SW480 (cell line): ENCODE data around the gene ATXN1L.
A peak's percentile ranks its signal among the peaks of the same experiment; 100 is the strongest.
"Not testable (repeated sequence)": the region's sequence is repeated elsewhere in the genome, so short reads cannot be mapped to it uniquely, and the experiment has no call there.

Experiments used
- DNase-seq: peaks from one replicate; pipeline ENCODE4 v3.0.0-alpha.2; 2016; ENCODE audit warnings: low spot score

Gene ATXN1L

DNA sequence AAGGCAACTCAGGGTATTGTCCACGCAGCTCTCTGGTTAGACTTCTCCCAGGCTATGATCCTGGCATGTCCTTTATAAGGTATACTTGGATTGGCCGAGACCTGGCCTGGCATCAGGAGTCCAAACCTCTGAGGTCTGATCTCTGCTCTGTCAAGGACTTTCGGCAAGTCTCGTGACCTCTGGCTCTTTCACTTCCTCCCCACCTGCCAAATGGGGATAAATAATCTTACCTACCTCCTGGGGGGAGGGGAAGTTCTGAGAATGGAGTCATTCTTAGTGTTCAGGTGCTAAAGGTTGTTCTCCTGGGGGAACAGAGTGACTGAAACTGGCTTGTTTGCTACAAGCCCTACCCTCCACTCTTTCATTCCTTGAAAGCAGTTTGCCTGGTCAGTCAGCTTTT lies 7.6 kb downstream of the ATXN1L start:
- no peak for DNase-seq

GRCh38 chr16:71854369-71854948 lies 8.7 kb downstream of the ATXN1L start:
- no peak for DNase-seq

DNA sequence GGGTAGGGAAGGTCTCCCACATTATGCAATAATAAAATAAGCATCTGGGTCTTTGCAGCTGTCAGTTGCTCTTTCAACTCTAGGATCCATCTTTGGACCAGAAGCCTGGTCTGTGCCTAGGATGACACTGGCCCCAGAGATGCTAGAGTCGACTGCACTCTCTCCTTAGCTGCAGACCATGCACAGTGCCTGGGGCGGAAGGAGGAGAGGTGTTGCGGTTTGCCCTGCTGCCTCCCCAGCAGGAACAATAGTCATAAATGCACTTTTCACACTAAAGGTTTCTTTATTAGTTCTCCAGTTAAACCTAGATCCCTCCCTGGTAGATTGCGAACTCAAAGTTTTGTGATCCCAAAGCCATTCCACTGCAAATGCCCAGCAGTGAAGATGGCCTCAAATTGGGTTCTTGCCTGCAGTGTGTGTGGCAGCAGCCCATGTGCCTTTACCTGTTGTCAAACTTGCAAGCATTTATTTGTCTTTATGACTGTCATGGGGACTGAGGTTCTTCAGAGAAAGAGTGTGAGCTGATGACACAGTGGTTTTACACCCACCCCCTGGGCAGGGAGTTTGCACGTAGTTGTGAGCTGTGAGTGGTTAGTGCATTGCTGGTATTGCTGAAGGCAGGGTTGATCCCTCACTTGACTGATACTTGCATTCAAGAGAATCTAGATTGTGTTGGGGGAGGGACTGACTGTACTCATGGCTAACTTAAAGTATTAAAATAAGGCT lies 10.3 kb downstream of the ATXN1L start:
- DNase-seq: no peak

DNA sequence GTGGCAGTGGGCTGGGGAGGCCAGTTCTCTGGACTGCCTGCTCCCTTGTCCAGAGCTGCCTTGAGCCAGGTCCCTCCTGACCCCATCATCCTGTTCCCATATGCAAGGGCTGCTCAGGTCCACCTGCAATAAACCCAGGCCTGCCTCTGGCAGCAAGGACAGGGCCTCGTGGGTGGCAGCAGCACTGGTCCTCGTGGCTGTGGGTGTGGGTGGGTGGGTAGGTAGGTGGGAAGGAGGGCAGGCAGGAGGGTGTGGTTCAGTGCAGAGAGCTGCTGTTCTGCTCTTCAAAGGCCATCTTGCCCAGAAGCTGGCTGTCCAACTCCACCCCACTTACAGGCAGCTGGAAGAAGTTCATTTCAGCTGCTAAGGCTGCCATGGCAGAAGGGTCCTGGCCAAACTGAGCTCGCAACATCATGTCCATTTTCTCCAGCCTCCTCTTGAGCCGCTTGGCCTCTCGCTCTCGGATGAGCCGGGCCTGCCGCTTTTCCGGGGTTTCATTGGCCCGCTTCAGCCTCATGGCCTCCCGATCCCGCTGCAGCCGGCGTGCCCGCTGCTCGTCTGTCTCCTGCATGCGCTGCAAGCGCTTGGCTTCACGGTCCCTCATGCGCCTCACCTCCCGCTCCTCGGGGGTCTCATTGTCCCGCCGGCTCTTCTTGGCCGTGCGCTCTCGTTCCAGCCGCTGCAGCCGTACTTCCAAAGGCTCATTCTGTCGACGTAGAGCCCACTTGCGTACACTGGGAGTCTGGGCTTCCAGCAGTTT lies 14.2 kb downstream of the ATXN1L start:
- no peak for DNase-seq

GRCh38 chr16:71863995-71864394 lies 18.2 kb downstream of the ATXN1L start:
- no peak for DNase-seq

- no peak for DNase-seq
These were observed 19.5 kb downstream of the ATXN1L start for GRCh38 chr16:71865173-71865863.

DNA sequence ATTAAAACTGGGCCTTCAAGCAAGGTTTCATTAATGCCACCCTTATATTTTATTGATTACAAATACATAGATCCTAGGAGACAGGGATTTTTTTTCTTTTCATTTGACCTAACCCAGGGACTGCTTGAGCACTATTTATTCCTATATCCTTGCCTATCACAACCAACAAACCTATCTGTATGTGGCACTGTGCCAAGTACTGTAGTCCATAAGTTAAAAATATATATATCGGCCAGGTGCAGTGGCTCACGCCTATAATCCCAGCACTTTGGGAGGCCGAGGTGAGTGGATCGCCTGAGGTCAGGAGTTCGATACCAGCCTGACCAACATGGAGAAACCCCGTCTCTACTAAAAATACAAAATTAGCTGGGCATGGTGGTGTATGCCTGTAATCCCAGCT lies 21.4 kb downstream of the ATXN1L start:
- DNase-seq: not testable (repeated sequence)

- DNase-seq: no peak
These were observed 22.2 kb downstream of the ATXN1L start for GRCh38 chr16:71867939-71868338.

- DNase-seq: no peak
These were observed 23.3 kb downstream of the ATXN1L start for GRCh38 chr16:71869089-71869488.

- no peak for DNase-seq
These were observed 25.0 kb downstream of the ATXN1L start for GRCh38 chr16:71870818-71871217.

DNA sequence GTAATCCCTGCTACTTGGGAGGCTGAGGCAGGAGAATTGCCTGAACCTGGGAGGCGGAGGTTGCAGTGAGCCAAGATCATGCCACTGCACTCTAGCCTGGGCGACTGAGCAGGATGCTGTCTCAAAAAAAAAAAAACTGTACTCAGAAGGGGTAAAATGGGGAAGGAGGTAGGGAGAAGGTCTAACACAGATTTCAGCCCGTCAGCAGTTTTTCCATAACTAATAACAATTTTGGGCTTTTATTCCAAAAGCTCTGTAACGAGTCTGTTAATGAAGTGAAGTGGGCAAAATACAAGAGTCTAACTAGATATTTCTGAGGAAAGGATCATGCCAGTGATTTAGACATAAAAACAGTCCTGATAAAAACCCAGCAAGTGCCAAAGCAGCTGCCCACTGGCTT lies 27.4 kb downstream of the ATXN1L start:
- no peak for DNase-seq

- no peak for DNase-seq
These were observed 33.1 kb downstream of the ATXN1L start for GRCh38 chr16:71878911-71879310.

GRCh38 chr16:71880176-71880575 lies 34.4 kb downstream of the ATXN1L start:
- no peak for DNase-seq

- DNase-seq: peak; percentile 76
These were observed 36.9 kb downstream of the ATXN1L start for GRCh38 chr16:71882505-71883167.

DNA sequence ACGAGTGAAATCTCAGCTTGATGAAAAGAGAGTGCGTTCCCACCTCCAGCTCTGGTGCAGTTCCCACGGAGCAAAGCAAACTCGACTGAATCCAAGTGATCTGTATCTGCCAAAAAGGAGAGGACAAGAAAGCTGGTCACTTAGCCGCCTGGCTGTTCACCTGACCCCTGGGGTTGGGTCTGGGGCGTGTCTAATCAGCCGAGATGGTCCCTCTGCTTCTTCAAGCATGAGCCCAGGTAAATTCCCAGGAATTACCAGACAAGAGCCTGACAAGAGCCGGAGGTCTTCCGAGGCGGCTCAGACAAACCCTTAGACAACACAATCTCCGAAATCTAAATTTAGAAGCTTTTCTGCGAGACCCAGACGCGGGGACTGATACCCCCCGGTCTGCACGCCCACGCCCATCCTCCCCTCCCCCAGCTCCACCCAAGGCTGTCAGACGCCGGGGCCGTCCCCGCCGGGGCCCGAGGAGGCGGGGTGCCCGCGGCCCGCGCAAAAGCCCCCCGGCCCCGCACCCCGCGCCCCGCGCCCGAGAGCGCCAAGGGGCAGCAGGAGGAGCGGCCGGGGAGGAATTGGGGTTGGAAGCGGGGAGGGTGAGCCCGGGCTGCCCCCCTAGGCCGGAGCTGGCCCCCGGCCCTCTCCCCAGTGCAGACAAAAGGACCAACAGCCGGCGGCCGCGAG lies 37.5 kb downstream of the ATXN1L start:
- peak; percentile 50 for DNase-seq

DNA sequence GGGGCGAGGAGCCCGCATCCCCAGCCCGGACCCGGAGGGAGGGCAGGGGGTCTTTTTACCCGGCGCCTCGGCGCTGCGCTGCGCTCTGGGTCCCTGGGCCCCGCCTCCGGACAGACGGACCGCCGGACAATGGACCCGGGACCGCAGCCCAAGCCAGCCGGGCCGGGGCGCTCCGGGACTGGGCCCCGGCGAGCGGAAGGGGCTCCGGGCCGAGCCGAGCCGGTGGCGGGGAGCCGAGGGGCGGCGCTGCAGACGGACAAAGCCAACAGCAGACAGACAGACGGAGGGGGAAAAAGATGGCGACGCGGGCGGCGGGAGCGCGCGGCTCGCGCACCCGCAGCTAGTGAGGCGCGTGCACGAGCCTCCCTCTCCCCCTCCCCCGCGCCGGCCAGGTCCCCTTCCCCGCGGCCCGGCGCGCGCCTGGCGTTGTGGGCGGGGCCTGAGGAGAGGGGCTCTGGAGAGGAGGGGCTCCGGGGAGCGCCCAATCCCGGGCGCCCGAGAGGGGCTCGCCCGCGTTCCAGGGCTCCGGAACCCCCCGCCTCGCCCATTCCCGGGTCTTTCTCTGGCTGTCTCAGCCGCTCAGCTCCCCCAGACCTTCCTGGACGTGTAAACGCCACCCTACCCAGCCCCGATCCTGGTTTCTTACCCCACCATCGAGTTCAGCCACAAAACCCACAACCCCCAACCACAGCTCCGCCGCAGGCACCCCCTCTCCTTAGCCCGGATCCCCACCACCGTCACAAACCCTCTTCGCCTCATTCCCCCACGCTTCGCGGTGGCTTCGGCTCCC lies 38.3 kb downstream of the ATXN1L start, which contains the start of gene ZNF821:
Gene ZNF821 (minus strand): TSS at position 334 of the 790 bp plus-strand sequence. CDS start 4,236 bp downstream, outside the sequence.
- peak; percentile 52 for DNase-seq

GRCh38 chr16:71885261-71885650 lies 39.5 kb downstream of the ATXN1L start:
- peak; percentile 2 for DNase-seq

DNA sequence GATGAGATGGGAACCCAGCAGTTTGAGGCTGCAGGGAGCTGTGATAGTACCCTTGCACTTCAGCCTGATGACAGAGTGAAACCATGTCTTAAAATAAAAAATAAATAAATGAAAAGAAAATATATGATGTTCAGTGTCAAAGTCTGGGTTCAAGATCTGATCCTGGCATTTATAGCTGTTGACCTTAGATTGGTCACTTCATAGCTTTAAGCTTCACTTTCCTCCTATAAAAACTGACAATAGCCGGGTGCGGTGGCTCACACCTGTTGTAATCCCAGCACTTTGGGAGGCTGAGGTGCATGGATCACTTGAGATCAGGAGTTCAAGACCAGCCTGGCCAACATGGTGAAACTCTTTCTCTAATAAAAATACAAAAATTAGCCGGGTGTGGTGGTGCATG lies 43.4 kb downstream of the ATXN1L start:
- DNase-seq: no peak

GRCh38 chr16:71893888-71894228 lies 48.1 kb downstream of the ATXN1L start:
- DNase-seq: no peak

- DNase-seq: peak; percentile 40
These were observed 48.6 kb downstream of the ATXN1L start for GRCh38 chr16:71894229-71894920.
